ENCODE measurements around the gene UTRN.
A peak's percentile ranks its signal among the peaks of the same experiment; 100 is the strongest.

Gene UTRN

DNA sequence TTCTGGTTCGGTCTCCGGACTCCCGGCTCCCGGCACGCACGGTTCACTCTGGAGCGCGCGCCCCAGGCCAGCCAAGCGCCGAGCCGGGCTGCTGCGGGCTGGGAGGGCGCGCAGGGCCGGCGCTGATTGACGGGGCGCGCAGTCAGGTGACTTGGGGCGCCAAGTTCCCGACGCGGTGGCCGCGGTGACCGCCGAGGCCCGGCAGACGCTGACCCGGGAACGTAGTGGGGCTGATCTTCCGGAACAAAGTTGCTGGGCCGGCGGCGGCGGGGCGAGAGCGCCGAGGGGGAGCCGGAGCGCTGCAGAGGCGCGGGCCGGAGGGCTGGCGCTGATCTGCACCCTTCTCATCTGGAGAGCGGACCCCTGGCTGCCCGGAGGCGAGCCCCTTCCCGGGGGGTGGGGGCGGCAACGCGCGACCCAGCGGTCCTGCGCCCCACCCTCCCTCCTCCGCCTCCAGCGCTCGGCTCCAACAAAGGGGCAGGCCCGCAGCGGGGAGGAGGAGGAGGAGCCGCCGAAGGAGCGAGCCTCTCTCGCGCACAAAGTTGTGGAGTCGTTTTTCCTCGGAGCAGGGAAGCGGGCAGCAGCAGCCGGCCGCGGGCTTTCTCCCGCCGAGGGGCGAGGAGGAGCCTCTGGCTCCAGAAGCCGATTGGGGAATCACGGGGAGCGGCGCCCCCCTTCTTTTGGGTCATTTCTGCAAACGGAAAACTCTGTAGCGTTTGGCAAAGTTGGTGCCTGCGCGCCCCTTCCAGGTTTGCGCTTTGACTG, at the start of gene UTRN:
Gene UTRN (plus strand): TSS at position 553 of the 765 bp plus-strand sequence. CDS start 6,494 bp downstream, outside the sequence.
- DNase-seq (ENCODE audit: low spot score): peak; percentile 91

DNA sequence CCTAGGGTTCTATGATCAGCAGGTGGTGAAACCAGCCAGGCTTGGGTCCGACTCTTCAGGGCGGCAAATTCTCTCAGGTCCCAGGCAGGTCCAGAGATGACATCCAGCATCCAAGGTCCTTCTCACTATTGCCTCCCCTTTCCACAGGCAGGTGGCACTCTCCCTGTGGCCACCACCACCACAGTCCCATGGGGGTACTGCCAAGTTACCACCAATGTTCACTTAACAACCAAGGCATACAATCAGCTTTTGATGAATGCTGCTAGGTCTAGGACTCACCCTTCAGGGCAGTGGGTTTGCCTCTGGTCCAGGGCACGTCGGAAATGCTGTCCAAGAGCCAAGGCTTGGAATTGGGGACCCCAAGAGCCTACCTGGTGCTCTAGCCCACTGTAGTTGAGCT, 40.4 kb upstream of the UTRN start:
- no peak for DNase-seq (ENCODE audit: low spot score)

DNA sequence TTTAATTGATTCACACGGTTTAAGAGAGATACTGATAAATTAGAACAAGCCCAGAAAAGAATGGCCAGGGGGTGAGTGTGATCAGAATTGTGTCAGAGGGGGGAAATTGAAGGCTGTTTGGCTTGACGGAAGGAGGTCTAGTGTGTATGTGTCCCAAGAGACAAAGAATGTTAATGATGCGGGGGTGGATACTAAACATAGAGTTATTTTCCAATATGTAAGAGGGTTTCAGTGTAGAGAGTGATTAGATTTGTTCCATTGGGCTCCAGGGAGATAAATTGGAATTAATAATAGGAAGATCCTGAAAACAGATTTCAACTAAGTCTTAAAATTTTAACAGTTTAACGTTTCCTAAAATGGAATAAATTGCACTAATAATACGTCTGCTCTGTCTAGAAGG, 38.1 kb upstream of the UTRN start:
- no peak for DNase-seq (ENCODE audit: low spot score)

DNA sequence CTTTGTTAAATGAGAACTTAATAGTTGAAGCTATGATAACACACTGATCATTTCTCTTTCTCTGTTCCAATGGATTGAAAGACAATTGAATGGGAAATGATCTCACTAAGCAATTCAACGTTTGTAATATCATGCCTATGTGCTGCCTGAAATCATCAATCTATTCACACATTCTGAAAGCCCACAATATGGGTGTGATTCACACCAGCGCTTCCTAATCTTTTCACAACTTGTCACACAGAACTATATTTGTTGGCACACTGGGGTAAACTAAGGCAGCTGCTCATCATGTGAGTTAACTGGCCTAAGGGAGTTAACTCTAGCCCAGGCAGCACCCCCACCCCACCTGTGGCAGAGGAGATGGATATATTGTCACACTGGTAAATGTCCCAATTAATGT, 37.1 kb upstream of the UTRN start:
- DNase-seq (ENCODE audit: low spot score): no peak

DNA sequence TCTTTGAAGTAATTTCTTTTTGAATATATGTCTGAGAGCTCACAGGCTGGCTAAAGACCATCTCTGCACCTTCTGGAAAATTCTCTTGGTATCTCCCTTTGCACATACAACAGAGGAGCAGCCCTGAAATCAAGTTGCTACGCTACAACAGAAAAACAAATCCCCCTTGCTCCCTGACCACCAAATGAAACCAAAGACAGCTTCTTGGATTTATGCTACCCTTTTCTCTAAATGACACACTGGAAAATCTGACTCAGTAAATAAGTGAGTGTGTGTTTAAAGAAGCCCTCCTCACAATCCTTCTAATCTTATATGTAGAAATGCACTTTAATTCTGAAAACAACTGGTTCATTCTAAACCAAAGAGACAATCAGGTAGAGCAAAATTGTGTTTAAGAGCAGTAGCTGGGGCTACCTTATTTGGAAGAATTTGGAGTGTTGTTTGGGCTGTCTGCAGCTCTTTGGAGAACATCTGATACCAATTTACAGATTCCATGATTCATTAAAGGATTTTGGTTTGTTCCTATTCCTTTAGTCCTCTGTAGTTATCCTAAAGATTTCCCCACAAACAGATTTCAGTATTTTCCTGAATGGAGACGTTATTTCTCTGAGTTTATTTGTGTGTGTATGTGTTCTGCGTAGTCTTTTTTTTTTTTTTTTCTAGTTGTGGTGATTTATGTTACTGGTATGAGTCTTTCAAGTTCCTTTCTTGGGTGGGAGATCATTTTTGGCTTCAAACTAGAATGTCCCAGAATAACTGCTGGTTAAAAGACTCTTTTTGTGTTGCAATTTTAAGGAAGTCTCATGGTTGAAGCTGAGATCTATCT, 36.4 kb upstream of the UTRN start:
- DNase-seq (ENCODE audit: low spot score): no peak

DNA sequence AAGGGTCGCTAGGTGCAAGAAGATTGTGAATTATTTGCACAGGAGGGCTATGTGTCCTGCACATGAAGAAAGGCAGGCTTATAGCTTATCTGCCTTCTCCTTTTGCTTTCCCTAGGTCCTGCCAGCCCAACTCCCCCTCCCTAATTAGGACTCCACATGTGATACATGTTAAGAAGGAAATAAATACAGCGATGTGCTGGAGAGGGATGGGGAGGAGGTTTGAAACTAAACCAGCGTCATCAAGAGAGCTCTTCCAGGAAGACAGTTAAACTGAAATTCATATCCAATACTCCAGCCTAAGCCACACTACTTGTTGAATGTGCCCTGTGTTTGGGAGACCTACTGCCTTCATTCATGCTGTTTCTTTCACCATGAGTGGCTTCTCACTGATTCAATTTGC, 34.9 kb upstream of the UTRN start:
- no peak for DNase-seq (ENCODE audit: low spot score)

DNA sequence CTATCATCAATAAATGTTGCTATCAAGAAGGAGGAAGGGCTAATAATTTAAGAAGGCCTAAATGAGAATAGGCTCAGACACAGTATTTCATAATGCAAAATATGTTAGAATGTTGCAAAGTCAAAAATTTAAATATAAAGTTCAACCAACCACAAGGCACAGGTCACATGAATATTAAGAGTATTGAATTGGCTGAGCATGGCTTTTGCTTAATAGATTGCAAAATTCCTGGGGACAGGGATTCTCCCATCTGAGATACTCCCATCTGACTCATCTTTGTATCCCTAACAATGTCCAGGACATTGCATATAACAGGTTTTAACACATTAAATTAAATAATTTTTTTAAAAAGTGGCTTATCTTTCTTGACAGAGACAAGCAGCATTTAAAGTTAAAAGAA, 32.9 kb upstream of the UTRN start:
- DNase-seq (ENCODE audit: low spot score): no peak

DNA sequence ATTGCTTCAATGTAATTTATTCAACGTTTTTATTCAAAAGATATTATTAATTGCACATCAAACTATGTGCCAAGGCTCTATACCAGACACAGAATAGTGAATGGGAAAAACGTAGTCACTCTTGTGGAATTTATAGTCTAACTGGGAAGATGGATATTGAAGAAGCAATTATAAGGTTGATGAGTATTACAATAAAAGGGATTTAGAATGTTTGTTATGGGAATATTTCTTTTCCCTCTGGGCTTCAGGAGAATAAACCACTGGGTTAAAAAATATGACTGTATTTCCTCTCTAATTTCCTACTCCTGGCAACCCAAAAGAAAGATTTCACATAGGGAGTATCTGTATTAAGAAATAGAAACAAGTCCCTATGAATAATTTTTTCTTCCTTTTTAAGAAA, 25.1 kb upstream of the UTRN start:
- DNase-seq (ENCODE audit: low spot score): no peak

DNA sequence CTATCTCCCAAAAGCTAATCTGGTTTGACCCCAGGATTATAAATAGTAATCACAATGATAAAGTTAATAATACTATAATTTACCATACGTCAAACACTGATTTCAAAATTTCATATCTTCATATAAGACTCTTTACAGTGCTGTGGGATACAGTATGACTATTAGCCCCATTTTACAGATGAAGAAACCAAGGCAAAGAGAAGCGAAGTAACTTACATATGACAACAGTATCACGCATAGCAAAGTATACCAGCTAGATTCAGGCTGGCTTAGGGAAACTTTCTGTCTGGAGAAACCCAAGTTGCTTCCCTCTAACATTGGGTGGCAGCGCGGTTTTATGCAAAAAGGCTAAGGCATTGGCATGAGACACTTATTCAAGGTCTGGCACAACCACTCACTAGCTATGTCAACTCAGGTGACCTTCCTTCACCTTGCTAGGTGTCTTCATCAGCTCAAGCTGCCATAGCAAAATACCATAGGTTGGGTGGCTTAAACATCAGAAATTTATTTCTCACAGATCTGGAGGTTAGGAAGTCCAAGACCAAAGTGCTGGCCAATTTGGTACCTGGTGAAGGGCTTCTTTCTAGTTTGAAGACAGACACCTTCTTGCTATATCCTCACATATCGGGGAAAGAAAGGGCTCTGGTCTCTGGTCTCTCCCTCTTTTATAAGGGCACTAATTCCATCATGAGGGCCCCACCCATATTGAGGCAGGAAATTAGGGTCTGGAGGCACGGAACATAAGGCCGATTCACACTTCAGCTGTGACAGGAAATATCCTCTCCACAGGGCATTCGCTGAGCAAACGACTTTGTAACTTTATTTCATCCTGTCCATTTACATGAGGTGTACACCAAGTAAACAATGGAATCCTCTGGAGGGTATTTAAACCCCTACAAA, 22.4 kb upstream of the UTRN start:
- no peak for DNase-seq (ENCODE audit: low spot score)

DNA sequence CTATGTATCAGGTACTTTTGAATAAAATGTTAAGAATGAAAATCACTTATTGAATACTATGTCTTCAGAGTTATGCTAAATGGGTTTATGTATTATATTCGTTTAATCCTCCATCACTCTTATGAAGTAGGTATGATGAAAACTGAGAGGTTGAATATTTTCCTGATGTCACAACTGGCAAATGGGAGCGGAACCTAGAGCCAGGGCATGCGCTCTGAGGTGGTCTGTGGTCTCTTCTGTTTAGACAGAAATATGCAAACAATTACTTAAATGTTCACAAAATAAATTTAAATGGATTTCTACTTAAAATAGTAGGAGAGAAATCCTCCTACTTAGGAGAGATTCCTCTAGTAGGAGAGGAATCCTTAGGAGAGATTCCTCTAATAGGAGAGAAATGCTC, 21.3 kb upstream of the UTRN start:
- DNase-seq (ENCODE audit: low spot score): no peak

DNA sequence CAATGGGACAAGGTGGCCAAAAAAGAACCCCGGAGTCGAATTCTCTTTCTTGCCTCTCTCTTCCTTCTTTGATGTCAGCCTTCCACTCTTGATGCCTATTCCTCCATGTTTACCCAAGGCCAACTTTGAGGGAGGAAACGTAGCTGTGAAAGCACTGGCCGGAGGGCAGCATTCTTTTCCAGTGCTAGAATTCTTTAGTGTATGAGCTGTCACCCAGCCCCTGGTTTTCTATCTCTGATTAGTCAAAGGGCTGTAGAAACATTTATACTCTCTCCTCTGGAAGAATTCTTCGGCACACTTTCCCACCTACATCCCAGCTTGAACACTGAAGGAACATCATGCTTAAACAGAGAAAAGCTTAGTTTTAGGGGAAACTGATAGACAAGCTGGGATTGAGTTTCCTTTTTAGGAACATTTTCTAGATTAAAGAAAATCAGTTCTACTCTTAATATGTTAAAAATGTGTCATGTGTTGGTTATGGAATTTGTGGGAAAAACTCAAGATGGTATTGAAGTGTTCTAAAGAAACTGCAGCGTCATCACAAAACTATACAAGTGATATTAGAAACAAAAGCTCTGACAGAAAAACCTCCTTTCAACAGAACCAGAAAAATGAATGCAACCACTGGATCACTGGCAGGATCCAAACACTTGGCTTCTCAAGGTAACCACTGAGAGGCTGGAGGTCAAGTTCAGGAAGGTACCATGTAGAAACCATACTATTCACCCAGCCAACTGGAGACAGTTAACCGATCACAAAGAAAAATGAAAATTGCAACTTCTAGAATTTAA, 20.7 kb upstream of the UTRN start:
- peak; percentile 56 for DNase-seq (ENCODE audit: low spot score)

DNA sequence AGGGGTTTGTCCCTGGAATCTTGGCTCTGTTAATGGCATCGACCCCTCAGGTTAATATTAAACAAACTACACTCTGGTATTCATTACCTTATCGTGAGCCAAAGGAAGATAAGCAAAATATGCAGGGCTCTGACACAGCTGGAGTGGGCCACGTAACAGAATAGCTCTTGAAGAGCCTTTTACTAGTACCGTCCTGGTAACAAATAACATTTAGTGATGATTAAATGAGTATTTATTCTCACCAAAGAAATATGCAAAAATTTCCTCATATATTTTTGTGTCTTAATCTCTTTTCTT, 20.1 kb upstream of the UTRN start:
- DNase-seq (ENCODE audit: low spot score): no peak

DNA sequence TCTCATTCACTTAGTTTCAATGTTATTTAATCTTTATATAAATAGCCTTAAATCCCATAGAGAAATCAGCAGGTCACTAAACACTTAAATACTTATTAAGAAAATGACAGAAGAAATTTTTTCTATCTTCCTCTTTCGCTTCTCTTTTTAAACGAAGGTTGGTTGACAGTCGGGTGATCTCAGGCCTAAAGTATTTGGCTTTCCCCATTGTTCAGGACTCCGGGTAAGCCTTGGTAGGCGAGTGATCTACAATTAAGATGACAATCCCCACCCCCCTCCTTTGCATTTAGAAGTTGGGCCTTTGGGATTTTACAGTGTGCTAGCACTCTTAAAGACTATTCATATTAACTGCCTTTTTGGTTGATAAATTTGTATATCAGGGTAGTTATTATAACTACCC, 19.7 kb upstream of the UTRN start:
- no peak for DNase-seq (ENCODE audit: low spot score)

DNA sequence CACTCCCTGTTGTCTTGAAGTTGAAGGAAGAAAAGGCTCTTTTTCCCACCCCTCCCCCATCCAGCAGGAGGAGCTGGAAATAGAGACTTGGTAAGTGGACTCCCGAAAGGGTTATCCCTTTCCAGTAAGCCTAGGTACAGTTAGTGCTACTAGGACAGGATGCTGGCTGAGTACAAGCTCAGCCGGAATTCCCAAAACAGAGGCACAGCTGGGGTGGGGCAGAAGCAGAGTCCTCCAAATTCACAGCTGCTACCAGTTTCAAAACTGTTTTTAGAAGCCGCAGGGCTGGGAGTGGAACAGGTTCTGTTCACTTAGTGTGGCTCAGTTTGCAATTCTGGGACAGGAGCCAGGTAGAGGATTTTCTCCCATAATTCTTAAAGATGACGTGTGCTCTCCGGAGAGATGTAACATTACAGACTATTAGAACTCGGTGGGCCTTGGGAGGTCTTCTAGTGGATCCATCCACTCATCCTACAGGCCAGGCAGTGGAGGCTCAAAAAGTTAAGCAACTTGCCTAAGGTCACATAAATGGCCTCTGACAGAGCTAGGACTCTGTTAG, 19.0 kb upstream of the UTRN start:
- peak; percentile 50 for DNase-seq (ENCODE audit: low spot score)

DNA sequence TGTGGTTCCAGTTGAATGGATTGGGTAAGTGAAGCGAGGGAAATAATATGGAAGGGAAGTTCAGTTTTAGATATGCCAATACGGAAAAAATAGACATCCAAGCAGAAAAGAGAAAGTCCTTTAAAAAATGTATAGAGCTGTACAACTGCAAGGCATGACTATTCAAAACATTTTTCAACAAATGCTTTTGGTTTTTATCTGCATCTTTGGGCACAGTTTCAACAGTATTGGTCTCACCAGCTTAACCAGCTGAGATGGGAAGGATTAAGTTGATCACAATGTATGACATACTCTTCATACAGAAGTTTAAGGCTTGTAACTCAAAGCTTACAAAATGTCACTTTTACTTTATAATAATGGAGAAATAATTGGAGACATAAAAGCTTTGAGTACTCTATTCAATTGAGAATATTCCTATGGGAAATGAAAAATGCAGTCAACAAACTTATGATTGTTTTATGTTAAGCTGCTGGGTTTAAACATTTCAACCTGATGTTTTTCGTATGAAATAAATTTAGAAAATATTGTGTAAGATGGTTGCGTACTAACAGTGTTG, 16.3 kb upstream of the UTRN start:
- no peak for DNase-seq (ENCODE audit: low spot score)

DNA sequence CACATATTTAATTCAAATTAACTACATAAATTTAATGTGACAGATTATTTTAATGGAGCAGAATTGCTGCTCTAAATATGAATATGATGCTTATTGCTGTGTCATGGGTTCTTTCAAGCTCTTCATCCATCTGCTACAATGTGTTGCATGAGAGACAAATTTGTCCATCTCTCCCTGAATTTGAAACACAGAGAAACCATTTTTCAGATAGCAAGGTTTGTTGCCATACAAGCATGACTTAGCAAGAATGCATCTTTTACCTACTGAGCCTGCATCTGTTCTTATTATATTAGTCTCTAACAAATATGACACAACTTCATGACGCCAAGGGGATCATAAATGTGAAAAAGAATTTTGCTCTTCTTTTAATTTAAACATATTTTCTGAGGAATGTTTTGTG, 8.0 kb upstream of the UTRN start:
- no peak for DNase-seq (ENCODE audit: low spot score)

DNA sequence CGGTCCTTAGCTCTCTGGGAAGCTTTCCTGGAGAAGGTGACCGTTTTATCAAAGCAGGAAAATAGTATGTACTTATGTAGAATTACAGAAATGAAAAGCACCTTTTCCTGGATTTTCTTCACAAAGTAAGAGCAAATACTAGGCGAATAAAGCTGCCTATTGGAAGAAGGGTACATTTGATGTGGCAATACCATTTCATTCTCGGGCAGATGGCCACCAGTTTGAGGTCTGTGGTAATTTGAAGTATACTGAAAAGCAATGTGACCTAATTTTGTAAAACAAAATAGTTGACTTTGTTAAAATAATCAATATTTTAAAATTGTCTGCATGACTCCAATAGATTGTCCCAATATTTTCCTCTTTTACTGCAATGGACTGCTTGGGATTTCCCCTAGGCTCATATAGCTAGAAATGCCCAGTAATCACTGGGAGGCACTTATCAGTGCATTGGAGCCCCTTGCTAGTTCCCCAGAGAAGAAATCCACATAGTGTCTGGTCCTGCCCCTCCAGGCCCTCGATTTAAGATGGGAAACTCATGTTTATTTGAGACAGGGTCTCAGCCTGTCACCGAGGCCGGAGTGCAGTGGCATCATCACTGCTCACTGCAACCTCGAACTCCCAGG, 7.4 kb upstream of the UTRN start:
- DNase-seq (ENCODE audit: low spot score): no peak

DNA sequence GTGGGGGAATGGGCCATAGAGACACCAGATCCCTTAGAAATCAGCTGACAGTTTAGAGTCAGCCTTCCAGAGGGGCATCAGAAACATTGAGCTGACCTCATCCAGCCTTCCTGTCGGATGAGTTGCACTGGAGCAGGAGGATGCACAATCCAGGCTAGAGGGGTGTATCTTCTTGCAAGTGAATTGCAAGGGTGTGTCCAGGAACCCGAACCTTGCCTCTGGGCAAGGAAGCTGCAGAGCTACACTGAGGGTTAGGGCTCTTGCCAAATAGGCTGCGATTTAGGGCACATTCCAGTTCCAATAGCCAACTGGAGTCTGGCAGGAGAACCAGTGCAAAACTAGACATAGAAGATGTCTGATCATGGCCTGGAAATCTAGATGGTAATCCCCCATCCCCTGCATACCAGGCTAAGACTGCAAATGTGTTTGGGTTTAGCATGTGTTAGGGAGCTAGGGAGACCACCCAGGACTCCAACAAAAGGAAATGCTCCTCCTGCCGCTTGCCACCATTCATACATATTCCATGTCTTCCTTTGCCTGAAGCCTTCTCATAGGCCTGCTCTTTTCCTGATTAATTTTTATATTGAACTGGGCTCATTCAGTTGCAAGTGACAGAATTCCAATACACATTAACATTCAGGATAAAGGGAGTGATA, 6.3 kb upstream of the UTRN start:
- DNase-seq (ENCODE audit: low spot score): no peak

DNA sequence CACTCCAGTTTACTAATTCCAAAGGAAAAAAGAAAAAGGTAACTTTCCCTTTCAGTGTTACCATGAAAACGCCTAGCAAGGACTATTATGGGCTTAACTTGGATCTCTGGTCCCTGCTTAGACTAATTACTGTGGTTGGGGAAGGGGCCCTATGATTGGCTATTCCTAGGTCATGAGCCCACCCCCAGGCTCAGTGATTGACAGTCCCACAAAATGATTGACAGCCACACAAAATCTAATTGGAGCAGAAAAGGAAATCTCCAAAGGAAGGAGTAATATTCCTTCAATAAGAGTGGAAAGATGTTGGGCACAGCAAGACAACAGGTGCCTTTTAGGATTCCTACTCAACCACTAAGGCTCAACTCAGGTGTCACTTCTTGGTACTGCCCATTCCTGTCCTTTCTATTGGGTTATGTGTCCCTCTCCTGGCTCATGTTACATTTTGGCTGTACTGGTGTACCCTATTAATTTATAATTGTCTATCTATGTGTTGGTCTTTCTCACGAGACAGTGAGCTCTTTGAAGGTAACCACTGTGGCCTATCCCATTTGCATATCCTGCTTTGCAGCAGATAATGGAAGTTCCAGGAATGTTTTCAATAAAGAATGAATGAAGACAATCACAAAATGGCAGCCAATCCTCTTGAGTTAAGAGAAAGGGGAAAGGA, 5.5 kb upstream of the UTRN start:
- no peak for DNase-seq (ENCODE audit: low spot score)

All from ecto neural progenitor cell (in vitro differentiated cells).